NT2/D1 (cell line): ENCODE measurements around the gene HAAO.

Experiments used
- DNase-seq: peaks from one replicate; pipeline ENCODE4 v3.0.0-alpha.2; 2011; ENCODE audit warnings: low read depth, low spot score
- H3K27me3 ChIP-seq: 2 replicates; pipeline ENCODE4 v1.6.0; 2011; ENCODE audit warnings: mild to moderate bottlenecking; ENCODE audit not compliant: insufficient read length, insufficient read depth
- H3K36me3 ChIP-seq: 2 replicates; pipeline ENCODE4 v1.6.1; 2011; ENCODE audit warnings: mild to moderate bottlenecking, low read length, mixed read lengths; ENCODE audit not compliant: insufficient read depth, insufficient read length
- H3K4me1 ChIP-seq: 2 replicates; pipeline ENCODE4 v1.5.1; 2011; ENCODE audit not compliant: insufficient read depth, insufficient read length
- H3K4me3 ChIP-seq: 2 replicates; pipeline ENCODE4 v1.5.1; 2011; ENCODE audit warnings: low read depth; ENCODE audit not compliant: insufficient read length
- H3K9ac ChIP-seq: 2 replicates; pipeline ENCODE4 v1.6.0; 2011; ENCODE audit warnings: low read depth; ENCODE audit not compliant: insufficient read length
- H3K9me3 ChIP-seq: 2 replicates; pipeline ENCODE4 v1.5.1; 2011; ENCODE audit warnings: mild to moderate bottlenecking, low read length; ENCODE audit not compliant: insufficient read depth
- SUZ12 ChIP-seq: IDR thresholded peaks from 2 replicates; pipeline ENCODE4 v1.6.1; 2011; ENCODE audit not compliant: insufficient read length, insufficient read depth; ENCODE audit errors: extremely low read depth
- YY1 ChIP-seq: IDR thresholded peaks from 2 replicates; pipeline ENCODE4 v1.6.1; 2011; ENCODE audit not compliant: insufficient read length, insufficient read depth
- ZNF274 ChIP-seq: IDR thresholded peaks from 2 replicates; pipeline ENCODE4 v1.6.1; 2011; ENCODE audit warnings: mild to moderate bottlenecking, low read depth, low read length

Gene HAAO

GRCh38 chr2:42826231-42826630 lies 33.8 kb upstream of the HAAO start:
- TF ChIP-seq SUZ12 (no peak), YY1 (no peak), ZNF274 (no peak)
- peaks cover 16% of the 10 kb centered on the region for H3K27me3 ChIP-seq
- H3K9me3 ChIP-seq, result no peaks in the 10 kb centered on the region
- no peak for DNase-seq
- no peak overlapping the region for H3K4me3 ChIP-seq
- peaks cover 2% of the 10 kb centered on the region for H3K4me1 ChIP-seq
- H3K9ac ChIP-seq, result no peak overlapping the region
- no peaks in the 10 kb centered on the region for H3K36me3 ChIP-seq

- Histone ChIP-seq H3K27me3 (peaks cover 16% of the 10 kb centered on the region), H3K4me1 (no peaks in the 10 kb centered on the region), H3K36me3 (no peaks in the 10 kb centered on the region), H3K9me3 (no peaks in the 10 kb centered on the region), H3K4me3 (no peak overlapping the region), H3K9ac (no peak overlapping the region)
- DNase-seq, result no peak
- TF ChIP-seq YY1, result no peak
- TF ChIP-seq SUZ12, result no peak
- no peak for TF ChIP-seq ZNF274
These were observed 32.0 kb upstream of the HAAO start for GRCh38 chr2:42824454-42824807.

GRCh38 chr2:42823744-42824453 lies 31.5 kb upstream of the HAAO start:
- no peaks in the 10 kb centered on the region for H3K36me3 ChIP-seq
- no peaks in the 10 kb centered on the region for H3K9me3 ChIP-seq
- no peaks in the 10 kb centered on the region for H3K4me1 ChIP-seq
- DNase-seq, result no peak
- peaks cover 16% of the 10 kb centered on the region for H3K27me3 ChIP-seq
- TF ChIP-seq SUZ12, result no peak
- H3K9ac ChIP-seq, result no peak overlapping the region
- no peak overlapping the region for H3K4me3 ChIP-seq

- Histone ChIP-seq H3K4me3 (no peak overlapping the region), H3K27me3 (no peaks in the 10 kb centered on the region), H3K9ac (no peak overlapping the region), H3K36me3 (no peaks in the 10 kb centered on the region), H3K4me1 (no peaks in the 10 kb centered on the region), H3K9me3 (peaks cover 3% of the 10 kb centered on the region)
- TF ChIP-seq ZNF274, result no peak
- TF ChIP-seq SUZ12, result no peak
- no peak for TF ChIP-seq YY1
- no peak for DNase-seq
These were observed 26.8 kb upstream of the HAAO start for GRCh38 chr2:42819160-42819559.

- TF ChIP-seq SUZ12, result no peak
- no peak for TF ChIP-seq YY1
- TF ChIP-seq ZNF274, result no peak
- DNase-seq, result no peak
- Histone ChIP-seq H3K27me3 (no peaks in the 10 kb centered on the region), H3K4me1 (no peaks in the 10 kb centered on the region), H3K9ac (no peak overlapping the region), H3K9me3 (peaks cover 8% of the 10 kb centered on the region), H3K36me3 (no peaks in the 10 kb centered on the region), H3K4me3 (no peak overlapping the region)
These were observed 23.3 kb upstream of the HAAO start for GRCh38 chr2:42815726-42816125.

- no peaks in the 10 kb centered on the region for H3K4me1 ChIP-seq
- no peak for TF ChIP-seq SUZ12
- no peak for TF ChIP-seq ZNF274
- TF ChIP-seq YY1, result no peak
- DNase-seq, result no peak
- no peaks in the 10 kb centered on the region for H3K27me3 ChIP-seq
- H3K9me3 ChIP-seq, result peaks cover 8% of the 10 kb centered on the region
- H3K36me3 ChIP-seq, result no peaks in the 10 kb centered on the region
- H3K4me3 ChIP-seq, result no peak overlapping the region
- H3K9ac ChIP-seq, result no peak overlapping the region
These were observed 21.4 kb upstream of the HAAO start for GRCh38 chr2:42813763-42814162.

GRCh38 chr2:42812899-42813479 lies 20.6 kb upstream of the HAAO start:
- Histone ChIP-seq H3K9ac (no peak overlapping the region), H3K27me3 (no peaks in the 10 kb centered on the region), H3K36me3 (no peaks in the 10 kb centered on the region), H3K9me3 (peaks cover 8% of the 10 kb centered on the region), H3K4me1 (no peaks in the 10 kb centered on the region), H3K4me3 (no peak overlapping the region)
- TF ChIP-seq ZNF274 (no peak), YY1 (no peak), SUZ12 (no peak)
- no peak for DNase-seq
